ENCODE data around the gene TRIM26.
"Not testable (repeated sequence)": the region's sequence is repeated elsewhere in the genome, so short reads cannot be mapped to it uniquely, and the experiment has no call there.

Gene TRIM26

GRCh38 chr6:30152910-30153610 lies 60.1 kb downstream of the TRIM26 start:
- no peak for DNase-seq (ENCODE audit: low spot score)

DNA sequence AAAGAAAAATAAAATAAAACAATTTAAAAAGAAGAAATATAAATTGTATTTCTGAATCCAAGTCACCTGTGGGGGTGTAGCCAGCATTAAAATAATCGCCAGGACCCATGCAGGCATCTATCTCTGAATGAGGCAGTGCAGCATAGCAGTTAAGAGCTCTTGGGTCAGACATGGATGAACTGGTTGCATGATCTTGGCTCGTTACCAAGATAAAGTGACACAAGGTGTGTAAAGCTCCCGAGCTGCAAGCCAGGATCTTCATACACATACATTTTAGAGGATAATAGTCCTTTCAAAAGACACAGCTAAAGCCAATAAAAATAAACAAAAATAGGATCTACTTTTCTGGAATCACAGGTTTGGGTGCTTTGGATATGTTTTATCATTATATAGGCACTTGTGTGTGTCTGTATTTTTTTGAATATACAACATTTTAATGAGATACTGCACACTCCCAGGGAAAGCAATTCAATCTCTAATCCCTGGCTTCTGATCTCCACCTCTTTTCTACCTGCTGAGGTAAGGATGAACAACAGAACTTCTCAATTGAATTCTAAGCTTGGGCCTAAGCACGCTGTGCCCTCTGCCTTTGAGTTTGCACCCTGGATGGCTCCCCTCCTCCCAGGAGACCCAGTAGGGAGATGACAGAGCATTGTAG lies 61.1 kb downstream of the TRIM26 start:
- no peak for DNase-seq (ENCODE audit: low spot score)

DNA sequence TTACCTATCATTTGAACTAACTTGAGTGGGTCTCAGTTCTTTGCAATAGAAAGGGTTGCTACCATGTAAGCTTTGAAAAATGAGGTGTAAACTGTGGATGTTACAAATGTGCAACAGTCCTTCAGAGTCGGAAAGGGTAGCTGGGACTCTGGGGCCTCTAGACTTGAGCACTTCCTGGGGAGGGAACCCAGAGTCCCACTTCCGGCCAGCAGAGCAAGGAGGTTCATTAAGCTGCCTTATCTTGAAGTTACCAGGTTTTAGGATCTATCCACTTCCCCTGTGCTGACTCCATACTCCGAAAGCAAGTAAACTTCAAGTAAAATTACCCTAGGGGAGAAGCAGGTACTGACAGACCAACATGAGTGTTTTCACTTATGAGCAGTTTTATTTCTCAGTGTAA lies 61.6 kb downstream of the TRIM26 start:
- DNase-seq (ENCODE audit: low spot score) = no peak

DNA sequence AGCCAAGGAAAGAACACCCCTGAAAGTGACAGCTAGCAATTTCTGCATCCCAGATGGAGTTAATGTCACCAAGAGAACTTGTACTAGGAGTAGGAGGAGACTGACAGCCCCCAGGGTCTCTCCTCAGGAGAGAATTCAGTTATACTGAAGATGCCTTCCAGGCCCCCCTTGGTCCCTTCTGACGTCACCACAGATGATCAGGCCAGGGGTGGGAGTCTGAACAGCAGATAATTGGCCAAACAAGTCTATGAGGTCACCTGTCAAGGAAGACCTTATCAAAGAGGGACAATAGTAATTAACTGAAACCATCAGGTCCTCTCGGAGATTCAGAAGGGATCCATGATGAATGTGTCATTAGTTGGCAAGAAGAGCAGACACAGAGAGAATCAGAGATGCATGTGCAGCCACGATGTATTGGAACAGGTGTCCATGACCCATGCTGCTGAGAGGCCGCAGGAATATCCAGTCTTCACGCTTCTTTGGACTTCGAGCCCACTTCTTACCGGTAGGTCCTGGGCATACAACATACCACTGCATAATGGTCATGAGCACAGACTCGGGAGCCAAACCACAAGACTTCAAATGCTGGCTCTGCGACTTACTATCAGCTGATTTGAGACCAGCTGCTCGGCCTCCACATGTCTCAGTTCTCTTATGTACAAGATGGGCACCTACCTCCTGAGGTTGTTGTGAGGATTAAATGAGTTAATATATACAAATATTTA lies 62.4 kb downstream of the TRIM26 start:
- DNase-seq (ENCODE audit: low spot score) = no peak

DNA sequence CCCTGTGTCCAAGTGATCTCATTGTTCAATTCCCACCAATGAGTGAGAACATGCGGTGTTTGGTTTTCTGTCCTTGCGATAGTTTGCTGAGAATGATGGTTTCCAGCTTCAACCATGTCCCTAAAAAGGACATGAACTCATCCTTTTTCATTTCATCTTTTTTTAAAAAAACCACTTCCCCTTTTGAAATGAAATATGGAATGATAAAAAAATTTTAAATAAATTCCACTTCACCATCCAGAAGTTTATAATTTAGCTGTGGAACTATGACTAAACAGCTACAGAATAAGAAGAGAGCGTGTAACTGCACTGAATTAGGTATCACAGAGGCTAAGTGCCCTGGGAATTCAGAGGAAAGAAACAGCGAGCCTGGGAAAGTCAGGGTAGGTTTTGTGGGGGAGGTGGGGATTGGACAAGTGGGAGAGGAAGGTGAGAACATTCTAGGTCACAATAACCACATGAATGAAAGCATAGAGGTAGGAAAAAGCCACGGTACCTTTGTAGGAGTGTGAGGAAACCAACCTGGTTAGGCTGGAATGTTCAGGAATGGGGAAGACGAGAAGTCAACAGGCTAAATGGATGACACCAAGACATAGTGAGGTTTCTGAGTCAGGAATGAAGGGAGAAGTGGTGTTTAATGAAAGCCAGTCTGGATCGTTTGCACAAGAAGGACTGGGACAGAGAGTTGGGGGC lies 63.2 kb downstream of the TRIM26 start:
- no peak for DNase-seq (ENCODE audit: low spot score)

DNA sequence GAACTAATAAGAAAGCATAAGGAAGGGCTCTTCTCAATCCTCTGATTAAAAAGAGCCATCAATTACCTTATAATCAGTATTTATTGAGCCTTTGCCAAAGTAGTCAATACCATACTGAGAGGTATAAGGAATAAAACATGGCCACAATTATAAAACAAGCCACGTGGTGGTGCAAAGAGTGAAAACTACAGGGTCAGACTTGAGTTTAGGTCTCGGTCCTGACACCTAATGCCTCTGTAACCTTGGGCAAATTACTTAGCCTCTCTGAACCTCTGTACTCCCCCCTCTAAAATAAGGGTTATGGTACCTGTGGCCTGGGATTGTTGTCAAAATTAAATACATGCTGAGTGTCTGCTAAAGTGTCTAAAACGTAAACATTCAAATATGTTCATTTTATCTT lies 64.0 kb downstream of the TRIM26 start:
- DNase-seq (ENCODE audit: low spot score) = no peak

DNA sequence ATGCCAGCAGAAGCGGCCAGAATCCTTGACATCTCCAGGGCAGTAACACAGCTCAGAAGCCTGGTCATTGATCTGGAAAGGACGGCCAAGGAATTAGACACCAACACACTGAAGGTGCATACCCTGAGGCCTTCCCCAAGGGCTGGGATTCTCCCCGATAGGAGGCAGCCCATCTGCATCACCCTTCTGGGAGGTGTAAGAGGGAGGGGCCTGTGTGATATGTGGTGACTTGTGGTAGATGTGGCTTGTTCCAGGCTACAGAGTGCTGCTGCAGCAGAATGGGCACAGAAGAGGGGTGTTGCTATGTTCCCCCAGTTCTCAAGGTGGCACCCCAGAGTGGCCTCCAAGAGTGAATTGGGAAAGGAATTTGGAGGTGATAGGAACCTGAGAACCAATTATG lies 66.1 kb downstream of the TRIM26 start:
- DNase-seq (ENCODE audit: low spot score) = no peak

GRCh38 chr6:30145818-30146217 lies 67.4 kb downstream of the TRIM26 start:
- no peak for DNase-seq (ENCODE audit: low spot score)

DNA sequence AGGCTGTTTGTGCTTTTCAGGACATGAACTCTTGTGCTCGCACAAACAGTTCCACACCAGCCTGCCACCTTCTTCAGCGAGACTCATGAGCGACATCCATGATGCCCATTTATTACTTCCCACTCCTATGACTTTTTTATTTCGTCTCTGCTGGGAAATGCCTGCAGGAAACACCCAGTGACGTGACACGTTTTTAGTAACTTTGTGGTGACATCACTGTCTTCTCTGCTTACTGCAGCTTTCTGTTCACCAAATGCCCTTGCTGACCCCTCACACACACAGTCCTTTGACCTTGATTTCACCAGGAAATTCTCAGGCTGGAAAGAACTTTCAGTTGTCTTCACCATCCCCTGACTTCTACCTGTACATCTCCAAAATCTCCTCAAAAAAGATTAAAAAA lies 68.4 kb downstream of the TRIM26 start:
- DNase-seq (ENCODE audit: low spot score) = no peak

- DNase-seq (ENCODE audit: low spot score) = no peak
These were observed 69.4 kb downstream of the TRIM26 start for GRCh38 chr6:30143780-30144179.

GRCh38 chr6:30142665-30143064 lies 70.5 kb downstream of the TRIM26 start:
- DNase-seq (ENCODE audit: low spot score) = no peak

GRCh38 chr6:30140240-30140639 lies 73.0 kb downstream of the TRIM26 start:
- not testable (repeated sequence) for DNase-seq (ENCODE audit: low spot score)

DNA sequence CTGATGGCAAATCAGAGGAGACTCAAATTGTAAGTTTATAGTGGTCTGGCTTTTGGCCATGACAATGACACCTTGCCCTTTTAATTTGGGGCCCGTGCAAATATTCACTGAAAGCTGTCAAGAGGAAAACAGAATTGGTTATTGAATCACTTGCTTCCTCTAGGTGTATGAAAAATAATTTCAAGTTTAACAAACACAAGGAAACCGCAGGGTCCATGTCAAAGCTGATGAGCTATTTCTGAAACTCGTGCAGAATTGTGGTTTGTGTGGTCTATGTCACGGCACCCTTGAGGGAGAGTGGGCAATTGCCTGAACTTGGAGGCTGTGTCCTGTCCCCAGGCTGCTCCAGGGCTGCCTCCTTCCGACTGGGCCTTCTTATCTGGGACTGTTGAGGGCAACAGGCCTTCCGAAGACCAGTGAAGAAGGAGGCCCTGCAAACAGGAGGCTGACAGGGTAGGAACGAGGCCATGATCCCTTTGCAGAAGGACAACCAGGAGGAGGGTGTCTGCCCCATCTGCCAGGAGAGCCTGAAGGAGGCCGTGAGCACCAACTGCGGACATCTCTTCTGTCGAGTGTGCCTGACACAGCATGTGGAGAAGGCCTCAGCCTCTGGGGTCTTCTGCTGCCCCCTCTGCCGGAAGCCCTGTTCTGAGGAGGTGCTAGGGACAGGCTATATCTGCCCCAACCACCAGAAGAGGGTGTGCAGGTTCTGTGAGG lies 76.5 kb downstream of the TRIM26 start:
- DNase-seq (ENCODE audit: low spot score) = no peak

DNA sequence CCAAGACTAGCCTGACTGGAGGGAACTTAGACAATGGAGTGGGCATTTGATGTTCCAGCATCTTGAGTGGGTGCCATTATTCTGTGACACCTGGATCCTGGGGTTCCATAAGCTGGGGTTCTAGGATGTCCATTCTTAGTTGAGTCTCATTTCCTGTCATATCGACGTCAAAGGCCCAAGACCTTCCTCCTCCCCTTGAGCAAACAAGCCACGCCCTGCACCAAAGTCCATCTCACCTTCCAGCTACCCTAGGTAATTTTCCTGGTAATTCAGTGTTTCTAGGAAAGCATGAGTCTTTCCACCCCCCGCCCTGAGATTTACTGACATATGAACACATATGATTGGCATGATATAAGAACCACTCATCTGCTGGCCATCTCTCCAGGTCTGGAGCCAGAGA lies 77.4 kb downstream of the TRIM26 start, which contains the start of gene TRIM40:
Gene TRIM40, plus strand, starts transcription at position 384 of the 400 bp plus-strand sequence. CDS start 897 bp downstream, outside the sequence.
- no peak for DNase-seq (ENCODE audit: low spot score)

GRCh38 chr6:30135147-30135546 lies 78.1 kb downstream of the TRIM26 start:
- no peak for DNase-seq (ENCODE audit: low spot score)
